ENCODE measurements around the gene TPCN1.

TPCN1 gene

GRCh38 chr12:113271853-113272561, 50.7 kb downstream of the TPCN1 start:
- H3K27ac ChIP-seq = no peak overlapping the region
- TF ChIP-seq ZFX (IDR thresholded peaks at IDR 0.05; ENCODE audit: borderline replicate concordance) (no peak), CTCF (IDR thresholded peaks at IDR 0.05) (no peak)

DNA sequence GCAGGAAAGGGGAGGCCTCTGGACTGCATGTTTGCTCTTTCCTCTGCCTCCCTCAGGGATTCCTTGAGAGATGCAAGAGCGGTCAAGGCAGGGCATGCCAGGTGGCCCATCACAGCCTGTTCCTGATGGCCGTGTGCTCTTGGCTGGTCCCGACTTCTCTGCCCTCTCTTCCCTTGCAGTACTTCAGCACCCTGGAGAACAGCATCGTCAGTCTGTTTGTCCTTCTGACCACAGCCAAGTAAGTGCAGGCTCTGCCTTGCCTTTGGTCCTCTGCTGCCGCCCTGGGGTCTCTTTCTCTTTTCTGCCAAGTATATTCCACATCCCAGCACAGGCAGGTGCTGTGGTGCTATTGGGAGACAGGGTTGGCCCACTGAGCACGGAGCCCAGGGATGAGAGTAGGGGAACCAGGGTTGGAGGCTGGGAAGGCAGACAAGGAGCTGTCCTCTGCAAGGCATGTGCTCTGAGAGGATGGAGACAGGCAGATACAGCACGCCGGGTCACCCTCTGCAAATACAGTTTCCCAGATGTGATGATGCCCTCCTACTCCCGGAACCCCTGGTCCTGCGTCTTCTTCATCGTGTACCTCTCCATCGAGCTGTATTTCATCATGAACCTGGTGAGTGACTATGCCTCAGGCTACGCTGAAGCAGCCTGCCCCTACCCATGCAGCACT, 51.9 kb downstream of the TPCN1 start:
- no peak overlapping the region for H3K27ac ChIP-seq
- TF ChIP-seq ZFX (IDR thresholded peaks at IDR 0.05; ENCODE audit: borderline replicate concordance) = no peak
- TF ChIP-seq CTCF (IDR thresholded peaks at IDR 0.05) = no peak

DNA sequence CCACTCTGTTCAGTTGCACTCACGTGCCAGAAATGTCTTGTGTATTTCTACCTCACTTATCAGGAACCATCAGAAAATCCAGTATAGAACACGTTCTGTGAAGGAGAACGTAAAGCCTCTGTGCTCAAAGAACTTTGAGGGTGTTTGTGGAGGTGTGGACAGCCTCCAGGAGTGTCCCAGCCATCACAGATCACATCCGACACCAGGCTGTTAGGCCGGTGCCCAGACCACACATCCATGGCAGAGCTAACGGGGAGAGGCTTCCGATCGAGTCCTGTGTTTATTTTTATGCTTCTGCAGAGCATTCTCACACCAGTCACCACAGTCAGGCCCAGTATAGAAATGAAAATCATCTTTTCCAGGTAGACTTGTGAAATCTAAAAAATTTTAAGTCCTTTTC, 53.6 kb downstream of the TPCN1 start:
- TF ChIP-seq ZFX (IDR thresholded peaks at IDR 0.05; ENCODE audit: borderline replicate concordance) (no peak), CTCF (IDR thresholded peaks at IDR 0.05) (no peak)
- H3K27ac ChIP-seq = no peak overlapping the region

DNA sequence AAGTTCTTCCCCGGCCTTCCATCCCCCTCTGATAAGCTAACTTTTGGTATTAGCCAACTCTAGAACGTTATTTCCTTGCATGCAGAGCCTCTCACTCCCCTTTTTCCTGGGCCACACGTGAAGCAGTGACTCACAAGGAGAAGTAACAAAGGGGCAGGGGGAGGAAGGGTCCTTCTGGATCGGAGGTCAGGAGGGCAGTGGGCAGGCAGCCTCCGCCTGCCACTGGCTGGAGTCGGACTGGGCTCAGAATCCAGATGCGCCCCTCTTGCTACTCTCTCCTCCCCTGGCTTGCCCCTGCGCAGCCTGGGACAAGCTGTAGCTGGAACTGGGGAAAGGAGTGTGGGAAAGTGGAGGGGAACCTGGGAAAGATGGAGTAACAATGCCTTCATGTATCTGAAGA, 55.0 kb downstream of the TPCN1 start:
- TF ChIP-seq CTCF (IDR thresholded peaks at IDR 0.05) = no peak
- TF ChIP-seq ZFX (IDR thresholded peaks at IDR 0.05; ENCODE audit: borderline replicate concordance) = no peak
- no peak overlapping the region for H3K27ac ChIP-seq

- TF ChIP-seq ZFX (IDR thresholded peaks at IDR 0.05; ENCODE audit: borderline replicate concordance) (no peak), CTCF (IDR thresholded peaks at IDR 0.05) (no peak)
- no peak overlapping the region for H3K27ac ChIP-seq
These were observed 55.8 kb downstream of the TPCN1 start for GRCh38 chr12:113276946-113277500.

DNA sequence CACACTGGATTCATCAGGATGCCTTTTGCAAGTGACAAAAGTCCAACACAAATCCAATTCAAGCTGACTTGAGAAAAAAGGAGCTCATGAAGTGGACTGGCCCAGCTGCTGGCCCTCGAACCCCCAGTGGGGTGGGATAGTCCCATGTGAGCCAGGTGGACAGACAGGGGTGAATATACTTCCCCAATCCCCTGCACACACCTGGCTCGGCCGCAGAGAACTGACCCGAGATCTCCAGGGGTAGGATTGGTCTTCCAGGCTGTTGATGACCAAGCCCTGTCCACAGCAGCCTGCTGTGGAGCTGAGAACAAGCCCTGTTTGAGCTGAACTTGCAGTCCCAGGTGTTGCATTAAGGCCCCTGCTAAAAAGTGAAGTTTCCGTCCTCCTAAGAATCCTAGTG, 56.2 kb downstream of the TPCN1 start:
- no peak overlapping the region for H3K27ac ChIP-seq

More for the DNA sequence above, 56.2 kb downstream of the TPCN1 start:
- TF ChIP-seq ZFX (IDR thresholded peaks at IDR 0.05; ENCODE audit: borderline replicate concordance) (no peak), CTCF (IDR thresholded peaks at IDR 0.05) (no peak)

All from 22Rv1 (cell line).